ENCODE results near the gene PRAMEF27.
"Not testable (repeated sequence)": the region's sequence is repeated elsewhere in the genome, so short reads cannot be mapped to it uniquely, and the experiment has no call there.

PRAMEF27 gene

GRCh38 chr1:13056475-13056874 lies at the start of gene PRAMEF27:
Gene PRAMEF27, minus strand, starts transcription at chr1:13056575. Its CDS starts 2,916 bp downstream, at chr1:13053659.
- DNase-seq, result not testable (repeated sequence)

- DNase-seq, result not testable (repeated sequence)
Measured at GRCh38 chr1:13070474-13070873, 14.1 kb upstream of the PRAMEF27 start, which contains the start of gene PRAMEF25. Gene PRAMEF25, plus strand, starts transcription at chr1:13070774. Its CDS starts 2,920 bp downstream, at chr1:13073694.

GRCh38 chr1:13019846-13020245 lies 36.5 kb downstream of the PRAMEF27 start:
- not testable (repeated sequence) for DNase-seq

GRCh38 chr1:13011932-13012331 lies 44.4 kb downstream of the PRAMEF27 start:
- DNase-seq, result not testable (repeated sequence)

GRCh38 chr1:13009348-13009747 lies 47.0 kb downstream of the PRAMEF27 start:
- not testable (repeated sequence) for DNase-seq

- not testable (repeated sequence) for DNase-seq
Measured at GRCh38 chr1:13005732-13006131, 50.6 kb downstream of the PRAMEF27 start.

Measured in left hindlimb (tissue), 1 donor.